Lower leg skin (tissue), 4 donors: ENCODE measurements around the gene PDHA2. TPM values are rescaled to one million over a fixed set of nuclear protein-coding genes. Genes with fewer than 3 reads are reported as not detected.

Experiments
- DNase-seq, 2 donors: peaks; one replicate each; pipeline ENCODE4 v3.0.0-alpha.2; 2019; ENCODE audit warnings: low spot score in 2 of 2
- H3K4me3 ChIP-seq: fragments of 200-600 bp; sonication (generic); 2 replicates; pipeline ENCODE4 v1.5.1; 2017; ENCODE audit warnings: mild to moderate bottlenecking, low read depth; ENCODE audit not compliant: poor library complexity, severe bottlenecking
- POLR2A ChIP-seq, 2 donors: fragments of 450-650 bp; IDR thresholded peaks; one replicate each; pipeline ENCODE4 v1.6.1; 2016 to 2017; ENCODE audit warnings: antibody characterized with exemption in 2 of 2, mild to moderate bottlenecking in 1 of 2, moderate library complexity in 1 of 2
- WGBS, 2 donors: methylation state at CpG; one replicate each; pipeline ENCODE4 v1.1.5; 2018; 5-methylcytosine and 5-hydroxymethylcytosine counted together
- intact Hi-C: fragments of 100-400 bp; cut with DNase I; formaldehyde crosslinking; loops from one replicate; pipeline ENCODE4 v1.15.0; 2023; ENCODE audit warnings: low total_unique reads
- total RNA-seq, 4 donors: library from RNA; depleted of rRNA; stranded (reverse); fragments of >200 nt; gene quantifications; one replicate each; pipeline ENCODE4 v1.1.0, GENCODE V29; 2016
- TF ChIP-seq, protein P1 (sequence below), 3 donors: fragments of 450-650 bp; IDR thresholded peaks; one replicate each; pipeline ENCODE4 v1.5.1; 2016; ENCODE audit warnings: antibody characterized with exemption in 3 of 3, mild to moderate bottlenecking in 3 of 3, moderate library complexity in 2 of 3

The PDHA2 gene
- total RNA-seq, 4 donors from 2014 or later: not detected

- no peak overlapping the region for H3K4me3 ChIP-seq
- 65 to 70% methylated on average over 2 of the region's 2 CpGs for WGBS, 2 donors
- no peak for TF ChIP-seq POLR2A (IDR thresholded peaks at IDR 0.05)
- TF ChIP-seq, protein P1, sequence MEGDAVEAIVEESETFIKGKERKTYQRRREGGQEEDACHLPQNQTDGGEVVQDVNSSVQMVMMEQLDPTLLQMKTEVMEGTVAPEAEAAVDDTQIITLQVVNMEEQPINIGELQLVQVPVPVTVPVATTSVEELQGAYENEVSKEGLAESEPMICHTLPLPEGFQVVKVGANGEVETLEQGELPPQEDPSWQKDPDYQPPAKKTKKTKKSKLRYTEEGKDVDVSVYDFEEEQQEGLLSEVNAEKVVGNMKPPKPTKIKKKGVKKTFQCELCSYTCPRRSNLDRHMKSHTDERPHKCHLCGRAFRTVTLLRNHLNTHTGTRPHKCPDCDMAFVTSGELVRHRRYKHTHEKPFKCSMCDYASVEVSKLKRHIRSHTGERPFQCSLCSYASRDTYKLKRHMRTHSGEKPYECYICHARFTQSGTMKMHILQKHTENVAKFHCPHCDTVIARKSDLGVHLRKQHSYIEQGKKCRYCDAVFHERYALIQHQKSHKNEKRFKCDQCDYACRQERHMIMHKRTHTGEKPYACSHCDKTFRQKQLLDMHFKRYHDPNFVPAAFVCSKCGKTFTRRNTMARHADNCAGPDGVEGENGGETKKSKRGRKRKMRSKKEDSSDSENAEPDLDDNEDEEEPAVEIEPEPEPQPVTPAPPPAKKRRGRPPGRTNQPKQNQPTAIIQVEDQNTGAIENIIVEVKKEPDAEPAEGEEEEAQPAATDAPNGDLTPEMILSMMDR (IDR thresholded peaks at IDR 0.05): no peak
- no peak for DNase-seq
- intact Hi-C loops: no loop called here
Measured at GRCh38 chr4:95889662-95890061, 49.8 kb downstream of the PDHA2 start.
